Measurements from ENCODE around the gene MPDZ.

Gene MPDZ

GRCh38 chr9:13140843-13141592 is 138.5 kb downstream of the MPDZ start:
- DNase-seq (ENCODE audit: low read depth) = peak; percentile 13
- TF ChIP-seq CTCF (conservative IDR thresholded peaks at IDR 0.05; ENCODE audit: control insufficient read depth, insufficient read depth, low read depth, low read length) = no peak
- H3K4me3 ChIP-seq (ENCODE audit: control insufficient read depth, low read depth, low read length) = no peak overlapping the region

- TF ChIP-seq CTCF (conservative IDR thresholded peaks at IDR 0.05; ENCODE audit: control insufficient read depth, insufficient read depth, low read depth, low read length) = no peak
- peak overlapping the region; percentile 1 for H3K4me3 ChIP-seq (ENCODE audit: control insufficient read depth, low read depth, low read length)
- peak; percentile 79 for DNase-seq (ENCODE audit: low read depth)
These were observed 139.8 kb downstream of the MPDZ start for GRCh38 chr9:13139641-13140171.

GRCh38 chr9:13137426-13137825 is 142.1 kb downstream of the MPDZ start:
- no peak overlapping the region for H3K4me3 ChIP-seq (ENCODE audit: control insufficient read depth, low read depth, low read length)
- TF ChIP-seq CTCF (conservative IDR thresholded peaks at IDR 0.05; ENCODE audit: control insufficient read depth, insufficient read depth, low read depth, low read length) = no peak
- no peak for DNase-seq (ENCODE audit: low read depth)

GRCh38 chr9:13131991-13132390 is 147.5 kb downstream of the MPDZ start:
- no peak for DNase-seq (ENCODE audit: low read depth)
- no peak for TF ChIP-seq CTCF (conservative IDR thresholded peaks at IDR 0.05; ENCODE audit: control insufficient read depth, insufficient read depth, low read depth, low read length)
- no peak overlapping the region for H3K4me3 ChIP-seq (ENCODE audit: control insufficient read depth, low read depth, low read length)

- TF ChIP-seq CTCF (conservative IDR thresholded peaks at IDR 0.05; ENCODE audit: control insufficient read depth, insufficient read depth, low read depth, low read length) = no peak
- no peak overlapping the region for H3K4me3 ChIP-seq (ENCODE audit: control insufficient read depth, low read depth, low read length)
- no peak for DNase-seq (ENCODE audit: low read depth)
These were observed 148.1 kb downstream of the MPDZ start for GRCh38 chr9:13131416-13131815.

GRCh38 chr9:13128266-13128860 is 151.1 kb downstream of the MPDZ start:
- H3K4me3 ChIP-seq (ENCODE audit: control insufficient read depth, low read depth, low read length) = no peak overlapping the region
- no peak for TF ChIP-seq CTCF (conservative IDR thresholded peaks at IDR 0.05; ENCODE audit: control insufficient read depth, insufficient read depth, low read depth, low read length)
- peak; percentile 37 for DNase-seq (ENCODE audit: low read depth)
